ENCODE data around the gene NPB. TPM values are rescaled to one million over a fixed set of nuclear protein-coding genes. Genes with fewer than 3 reads are reported as not detected.
A peak's percentile ranks its signal among the peaks of the same experiment; 100 is the strongest.

NPB gene
- total and polyA plus RNA-seq, 2 of the 8 experiments (the other 6 are each of a cell fraction or from before 2014, with no cell fraction given) = 1.5 to 2.5 TPM

DNA sequence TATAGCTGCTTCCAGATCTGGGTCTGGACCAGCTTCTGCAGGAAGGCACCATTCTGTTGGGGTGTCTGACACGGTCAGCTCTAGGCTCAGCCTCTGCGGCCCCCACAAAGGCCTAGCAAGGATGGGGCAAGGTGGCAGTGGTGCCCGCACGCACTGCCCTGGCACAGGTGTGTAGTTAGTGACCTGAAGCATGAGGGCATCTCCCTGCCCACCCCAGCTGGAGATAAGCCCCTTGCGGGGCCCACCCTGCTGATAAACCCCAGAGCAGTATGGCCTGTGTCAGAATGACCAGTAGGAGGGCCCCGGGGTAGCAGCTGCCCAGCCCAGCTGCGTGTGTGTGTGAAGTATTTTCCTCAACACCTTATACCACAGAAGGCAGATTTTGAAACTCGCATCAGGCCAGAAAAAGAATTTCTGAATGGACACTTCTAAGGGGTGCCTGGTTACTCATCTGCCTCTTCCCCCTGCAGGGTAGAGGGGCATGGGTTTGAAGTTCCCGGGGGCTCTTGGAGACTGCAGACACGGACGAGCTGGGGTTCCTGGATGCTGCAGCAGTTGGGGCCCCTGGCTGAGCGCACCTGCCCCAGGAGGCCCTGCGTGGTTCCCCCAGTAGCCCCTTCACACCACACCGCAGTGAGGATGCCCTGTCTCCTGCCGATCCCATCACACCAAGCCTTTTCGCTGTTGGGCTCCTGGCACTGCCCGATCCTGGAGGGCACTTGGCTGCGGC, 35.4 kb upstream of the NPB start:
- no peaks in the 10 kb centered on the region for H3K9me3 ChIP-seq (ENCODE audit: insufficient read depth in 2 of 2, low read depth in 1 of 2, low read length in 1 of 2)
- no peak overlapping the region for H3K14ac ChIP-seq (ENCODE audit: insufficient read length)
- no peak overlapping the region for H3K4me2 ChIP-seq (ENCODE audit: insufficient read depth in 1 of 2, low read depth in 2 of 2, low read length in 2 of 2)
- FAIRE-seq = no peak
- POLR2A ChIA-PET (ENCODE audit: partially characterized antibody) = interaction anchor here (0.6 to 6.6 kb wide), 40 partner anchors 7 to 354 kb away, joined by 3 to 36 read pairs (median 4); partner anchors contain the start of genes ACTG1, ALYREF, ANAPC11 and CENPX
- 0 out of 2 replicates have a peak overlapping the region, but pooled peaks have one; percentile 12 for H2BK5ac ChIP-seq (ENCODE audit: low read depth, low read length)
- no peak overlapping the region for H3K4me3 ChIP-seq (ENCODE audit: extremely low read depth in 1 of 4, insufficient read depth in 2 of 4, low read depth in 3 of 4, low read length in 4 of 4)
- no peak overlapping the region; the same call in 1 of the 2 replicates for H3K27ac ChIP-seq (ENCODE audit: low read depth, low read length)
- H2BK120ac ChIP-seq (replicated peaks; ENCODE audit: low read depth, low read length) = no peak overlapping the region
- peaks cover 3% of the 10 kb centered on the region for H3K79me1 ChIP-seq (ENCODE audit: low read depth, low read length)
- no peak overlapping the region for H3K23ac ChIP-seq (ENCODE audit: insufficient read length)
- H3K23me2 ChIP-seq (ENCODE audit: low read depth, low read length) = peaks cover 7% of the 10 kb centered on the region; the same call in 1 of the 2 replicates
- H3K36me3 ChIP-seq (ENCODE audit: control insufficient read depth in 2 of 4, insufficient read depth in 4 of 4, low read length in 3 of 4) = peaks cover 2 to 29% (median 9%) of the 10 kb centered on the region in 4 experiments; a peak in 4 of 8 replicates
- no peak overlapping the region for H2AFZ ChIP-seq (ENCODE audit: low read length)
- no peak overlapping the region for H2AK5ac ChIP-seq (ENCODE audit: low read depth, low read length)
- TF ChIP-seq POLR2AphosphoS5 (IDR thresholded peaks at IDR 0.05; ENCODE audit: low read depth, low read length) = peak; percentile 24
- TF ChIP-seq POLR2A (IDR thresholded peaks at IDR 0.05; ENCODE audit: control extremely low read depth in 1 of 2, low read depth in 2 of 2, low read length in 2 of 2) = peak in 1 of 2 experiments; percentile 78; a peak in 2 of 3 replicates
- no peak for TF ChIP-seq TBP (IDR thresholded peaks at IDR 0.05; ENCODE audit: low read depth, low read length)
- H3K56ac ChIP-seq (replicated peaks; ENCODE audit: insufficient read length, low read depth, low read length) = no peak overlapping the region
- no peaks in the 10 kb centered on the region for H3K27me3 ChIP-seq (replicated peaks in 1 of 4; ENCODE audit: control insufficient read depth in 3 of 4, extremely low read depth in 1 of 4, insufficient read depth in 3 of 4, low read length in 3 of 4)
- no peak overlapping the region for H4K91ac ChIP-seq (replicated peaks; ENCODE audit: insufficient read length, low read length)
- H4K8ac ChIP-seq (ENCODE audit: extremely low read depth, insufficient read depth, low read length) = peak overlapping the region; percentile 62
- CTCF ChIA-PET (ENCODE audit: partially characterized antibody) = interaction anchor here (0.8 to 1.8 kb wide), 8 partner anchors 11 to 170 kb away, joined by 3 to 5 read pairs (median 3); partner anchors contain the start of gene MCRIP1
- H2BK15ac ChIP-seq (ENCODE audit: low read length) = no peak overlapping the region
- H3K79me2 ChIP-seq (ENCODE audit: control insufficient read depth in 1 of 2, insufficient read depth in 2 of 2, low read length in 2 of 2) = peaks cover 2 to 29% of the 10 kb centered on the region in 2 experiments; a peak in 3 of 4 replicates
- no peak overlapping the region for H2BK12ac ChIP-seq (ENCODE audit: low read depth, low read length)
- peaks cover 0 to 28% (median 21%) of the 10 kb centered on the region in 4 experiments; a peak in 5 of 7 replicates for H3K4me1 ChIP-seq (replicated peaks in 1 of 4; ENCODE audit: control insufficient read depth in 3 of 4, insufficient read depth in 4 of 4, low read length in 3 of 4)
- 94% methylated on average over 18 of the region's 18 CpGs; no CpG with 5 or more reads in 1 of the 2 experiments for WGBS, 2 experiments (ENCODE audit: extremely low coverage in 1 of 2, insufficient coverage in 1 of 2, insufficient read length in 1 of 2, insufficient replicate concordance in 2 of 2, low coverage in 1 of 2, low lambda C conversion rate in 2 of 2, missing lambda C conversion rate in 1 of 2)
- H4K5ac ChIP-seq (ENCODE audit: insufficient read length, low read depth, low read length) = no peak overlapping the region
- H3K4ac ChIP-seq (replicated peaks; ENCODE audit: insufficient read length, low read depth, low read length) = no peak overlapping the region
- peaks cover 11 to 48% of the 10 kb centered on the region in 2 experiments for H4K20me1 ChIP-seq (replicated peaks in 1 of 2; ENCODE audit: control insufficient read depth in 1 of 2, insufficient read depth in 2 of 2, low read length in 2 of 2)
- H2BK20ac ChIP-seq (ENCODE audit: low read length) = no peak overlapping the region
- DNase-seq (ENCODE audit: low read depth in 1 of 2, low spot score in 2 of 2) = no peak
- peak overlapping the region; percentile 38; the same call in 1 of the 2 replicates for H3K18ac ChIP-seq (ENCODE audit: extremely low read depth, low read length)
- 0 out of 7 replicates have a peak overlapping the region, but pooled peaks of 1 of the 4 experiments have one; percentile 20 for H3K9ac ChIP-seq (replicated peaks in 1 of 4; ENCODE audit: extremely low read depth in 1 of 4, low read depth in 3 of 4, low read length in 3 of 4)
